Stimulated activated naive B cell treated with anti-CD40 and anti-IgM and Interleukin-4, amounts not matched to agents 10 μg/mL and 1 μg/mL and 100 μg/mL, for 72 hours (primary cell): ENCODE measurements around the gene ZNF438.

Experiments
- ATAC-seq, 2 donors: fragments of 150-1000 bp; cut with Tn5 transposase; replicated peaks; 2 replicates each; pipeline ENCODE4 v1.10.0; 2021; ENCODE audit warnings: moderate library complexity in 1 of 2
- DNase-seq: peaks from one replicate; pipeline ENCODE4 v3.0.0; 2021
- H3K27ac Mint-ChIP-seq: one replicate; pipeline ENCODE4 v1.8.0; 2022; ENCODE audit warnings: mild to moderate bottlenecking, mixed read lengths
- H3K27me3 Mint-ChIP-seq, 2 donors: one replicate each; pipeline ENCODE4 v1.8.0; 2022; ENCODE audit warnings: mixed read lengths in 2 of 2
- H3K36me3 Mint-ChIP-seq, 2 donors: one replicate each; pipeline ENCODE4 v1.8.0; 2022; ENCODE audit warnings: mixed read lengths in 2 of 2, mild to moderate bottlenecking in 1 of 2
- H3K4me1 Mint-ChIP-seq, 2 donors: one replicate each; pipeline ENCODE4 v1.8.0; 2022; ENCODE audit warnings: mixed read lengths in 2 of 2, mild to moderate bottlenecking in 1 of 2
- H3K4me3 Mint-ChIP-seq, 2 donors: one replicate each; pipeline ENCODE4 v1.8.0; 2022; ENCODE audit warnings: mild to moderate bottlenecking in 2 of 2, mixed read lengths in 2 of 2, moderate library complexity in 1 of 2
- H3K9me3 Mint-ChIP-seq, 2 donors: one replicate each; pipeline ENCODE4 v1.8.0; 2022; ENCODE audit warnings: mixed read lengths in 2 of 2, mild to moderate bottlenecking in 1 of 2

Gene ZNF438

DNA sequence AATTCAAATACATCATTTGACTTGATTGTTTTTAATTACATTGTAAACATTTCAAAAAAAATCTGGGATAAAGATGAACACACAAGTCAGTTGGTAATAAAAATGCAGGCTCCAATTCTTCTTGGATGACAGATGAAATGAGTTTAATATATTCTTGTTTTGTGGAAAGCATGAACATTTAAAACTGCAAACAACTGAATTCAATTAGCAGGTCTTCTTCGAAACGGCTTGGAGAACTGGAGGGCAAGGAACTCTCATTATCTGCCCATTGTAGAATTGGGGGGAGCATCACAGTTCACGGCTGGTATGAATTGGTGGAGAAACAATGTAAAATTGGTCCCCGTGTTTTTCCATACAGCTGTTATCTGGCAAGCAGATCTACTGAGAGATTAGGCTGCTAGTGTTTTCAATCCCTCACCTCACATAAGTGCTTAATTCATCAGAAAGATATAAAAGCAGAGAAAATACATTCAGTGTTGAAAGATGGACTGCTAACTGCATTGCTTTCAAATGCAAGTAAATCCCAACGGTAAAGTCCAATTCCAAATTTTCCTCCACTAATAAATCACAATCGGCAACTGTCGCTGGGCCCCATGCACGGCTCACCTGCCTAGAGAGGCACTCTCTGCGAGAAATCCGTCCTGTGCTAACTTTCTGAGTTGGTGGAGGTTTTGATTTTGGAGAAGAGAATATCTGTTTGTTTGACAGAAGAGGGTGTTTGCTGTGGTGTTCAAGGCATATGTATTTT lies 199.5 kb downstream of the ZNF438 start:
- Mint-ChIP-seq H3K4me3 (no peak overlapping the region), H3K27me3 (peaks cover 0 to 3% of the 10 kb centered on the region in 2 donors), H3K4me1 (no peaks in the 10 kb centered on the region), H3K36me3 (no peaks in the 10 kb centered on the region), H3K27ac (no peak overlapping the region), H3K9me3 (no peaks in the 10 kb centered on the region)
- no peak for DNase-seq
- no peak for ATAC-seq

GRCh38 chr10:30831426-30831825 lies 200.2 kb downstream of the ZNF438 start:
- peaks cover 0 to 7% of the 10 kb centered on the region in 2 donors for H3K27me3 Mint-ChIP-seq
- H3K4me1 Mint-ChIP-seq, result no peaks in the 10 kb centered on the region
- no peak overlapping the region for H3K4me3 Mint-ChIP-seq
- no peak for ATAC-seq
- H3K27ac Mint-ChIP-seq, result no peak overlapping the region
- DNase-seq, result no peak
- no peaks in the 10 kb centered on the region for H3K36me3 Mint-ChIP-seq
- no peaks in the 10 kb centered on the region for H3K9me3 Mint-ChIP-seq

- ATAC-seq (no peak), DNase-seq (no peak)
- no peak overlapping the region for H3K4me3 Mint-ChIP-seq
- H3K27me3 Mint-ChIP-seq, result peaks cover 0 to 11% of the 10 kb centered on the region in 2 donors
- no peak overlapping the region for H3K27ac Mint-ChIP-seq
- no peaks in the 10 kb centered on the region for H3K36me3 Mint-ChIP-seq
- H3K4me1 Mint-ChIP-seq, result no peaks in the 10 kb centered on the region
- H3K9me3 Mint-ChIP-seq, result peaks cover 0 to under 1% of the 10 kb centered on the region in 2 donors
These were observed 201.1 kb downstream of the ZNF438 start for GRCh38 chr10:30830315-30831230.

DNA sequence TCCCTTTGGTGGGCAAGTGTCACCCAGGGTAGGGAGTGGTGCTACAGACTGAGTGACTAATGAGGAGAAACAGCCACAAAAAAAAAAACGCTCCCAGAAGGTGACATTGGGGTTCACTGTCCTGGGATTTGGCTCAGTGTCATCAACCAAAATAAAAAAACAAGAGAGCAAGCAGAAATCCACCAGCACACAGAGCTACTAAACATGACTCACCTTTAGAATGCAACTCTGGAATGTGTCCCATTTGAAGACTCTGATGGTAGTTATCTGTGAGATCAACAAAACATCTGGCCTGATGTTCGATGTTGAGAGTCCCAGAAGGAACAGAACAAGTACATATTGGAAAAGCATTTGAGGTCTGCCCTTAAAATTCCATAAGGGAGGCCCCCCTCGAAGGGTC lies 201.8 kb downstream of the ZNF438 start:
- ATAC-seq, result no peak
- peaks cover 0 to 13% of the 10 kb centered on the region in 2 donors for H3K27me3 Mint-ChIP-seq
- no peak overlapping the region for H3K27ac Mint-ChIP-seq
- H3K4me3 Mint-ChIP-seq, result no peak overlapping the region
- no peaks in the 10 kb centered on the region for H3K4me1 Mint-ChIP-seq
- no peaks in the 10 kb centered on the region for H3K36me3 Mint-ChIP-seq
- peaks cover 0 to 2% of the 10 kb centered on the region in 2 donors for H3K9me3 Mint-ChIP-seq
- DNase-seq, result no peak

DNA sequence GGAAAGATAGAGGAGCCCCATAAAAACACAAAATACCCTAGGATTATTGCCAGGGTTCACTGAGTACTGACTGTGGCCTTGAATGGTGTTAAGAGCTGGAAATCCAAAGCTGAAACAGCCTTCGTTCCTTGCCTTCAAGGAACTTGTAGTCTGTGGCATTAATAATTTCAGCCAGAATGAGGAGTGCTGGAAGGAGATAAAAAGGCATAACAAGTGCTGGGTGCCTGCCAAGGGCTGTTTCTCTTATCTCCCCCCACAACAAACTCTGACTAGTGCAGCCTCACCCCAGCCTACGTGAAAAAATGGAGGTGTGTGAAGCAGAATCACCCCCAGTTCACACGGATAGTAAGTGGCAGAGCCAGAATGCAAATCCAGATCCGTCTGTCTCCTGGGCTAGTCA lies 203.0 kb downstream of the ZNF438 start:
- Mint-ChIP-seq H3K27ac (no peak overlapping the region), H3K27me3 (peaks cover 0 to 18% of the 10 kb centered on the region in 2 donors), H3K4me1 (no peaks in the 10 kb centered on the region), H3K36me3 (no peaks in the 10 kb centered on the region), H3K9me3 (peaks cover 0 to 2% of the 10 kb centered on the region in 2 donors), H3K4me3 (no peak overlapping the region)
- no peak for ATAC-seq
- no peak for DNase-seq

- Mint-ChIP-seq H3K27ac (no peak overlapping the region), H3K9me3 (peaks cover 0 to 2% of the 10 kb centered on the region in 2 donors), H3K36me3 (no peaks in the 10 kb centered on the region), H3K4me1 (no peaks in the 10 kb centered on the region), H3K4me3 (no peak overlapping the region), H3K27me3 (peaks cover 0 to 18% of the 10 kb centered on the region in 2 donors)
- ATAC-seq (no peak), DNase-seq (no peak)
These were observed 203.5 kb downstream of the ZNF438 start for GRCh38 chr10:30828164-30828563.

- ATAC-seq (no peak), DNase-seq (no peak)
- Mint-ChIP-seq H3K27me3 (peaks cover 0 to 18% of the 10 kb centered on the region in 2 donors), H3K27ac (no peak overlapping the region), H3K4me3 (no peak overlapping the region), H3K4me1 (no peaks in the 10 kb centered on the region), H3K36me3 (no peaks in the 10 kb centered on the region), H3K9me3 (peaks cover 0 to 2% of the 10 kb centered on the region in 2 donors)
These were observed 204.0 kb downstream of the ZNF438 start for GRCh38 chr10:30827531-30828120.

DNA sequence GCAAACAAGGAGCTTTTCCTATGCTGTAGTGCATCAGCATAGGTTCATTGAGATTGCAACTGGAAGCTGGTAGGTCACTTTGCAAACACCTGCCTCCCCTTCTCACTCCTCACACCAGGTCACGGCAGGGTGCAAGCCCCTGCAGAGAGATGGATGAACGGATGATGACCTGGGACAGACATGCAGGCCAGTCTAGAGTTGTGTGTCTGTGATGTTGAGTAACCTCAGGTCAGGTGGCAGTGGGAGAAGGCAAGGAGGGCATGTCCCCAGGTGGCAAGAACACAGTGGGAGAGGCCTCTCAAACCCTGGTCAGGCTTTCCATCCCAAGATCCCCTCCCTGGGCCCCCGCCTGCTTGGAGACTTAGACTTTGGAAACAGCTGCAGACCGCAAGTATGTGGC lies 205.0 kb downstream of the ZNF438 start:
- Mint-ChIP-seq H3K4me1 (no peaks in the 10 kb centered on the region), H3K36me3 (no peaks in the 10 kb centered on the region), H3K4me3 (no peak overlapping the region), H3K27me3 (peaks cover 0 to 18% of the 10 kb centered on the region in 2 donors), H3K27ac (no peak overlapping the region), H3K9me3 (peaks cover 0 to 2% of the 10 kb centered on the region in 2 donors)
- no peak for ATAC-seq
- no peak for DNase-seq

DNA sequence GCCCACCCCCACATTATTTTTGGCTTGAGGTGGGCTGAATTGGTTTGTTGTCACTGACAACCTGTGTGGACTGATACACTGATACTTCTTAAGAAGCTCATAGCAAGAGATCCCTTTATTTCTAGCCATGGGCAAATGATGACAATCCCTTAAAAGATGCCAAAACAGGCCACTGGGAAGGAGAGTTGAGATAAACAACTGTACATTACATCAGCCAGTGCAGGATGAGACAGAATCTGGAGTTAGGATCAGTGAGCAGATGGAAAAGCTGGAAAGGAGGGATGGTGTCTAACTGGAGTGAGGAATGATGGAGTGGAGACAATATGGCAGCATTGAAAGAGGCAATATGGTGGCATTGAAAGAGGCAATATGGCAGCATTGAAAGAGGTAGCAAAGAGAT lies 206.2 kb downstream of the ZNF438 start:
- no peak overlapping the region for H3K4me3 Mint-ChIP-seq
- DNase-seq (no peak), ATAC-seq (no peak)
- H3K27ac Mint-ChIP-seq, result no peak overlapping the region
- peaks cover 0 to 2% of the 10 kb centered on the region in 2 donors for H3K9me3 Mint-ChIP-seq
- no peaks in the 10 kb centered on the region for H3K4me1 Mint-ChIP-seq
- no peaks in the 10 kb centered on the region for H3K36me3 Mint-ChIP-seq
- H3K27me3 Mint-ChIP-seq, result peaks cover 0 to 18% of the 10 kb centered on the region in 2 donors

GRCh38 chr10:30825022-30825421 lies 206.6 kb downstream of the ZNF438 start:
- DNase-seq, result no peak
- Mint-ChIP-seq H3K27me3 (peaks cover 0 to 18% of the 10 kb centered on the region in 2 donors), H3K4me1 (no peaks in the 10 kb centered on the region), H3K9me3 (peaks cover 0 to 2% of the 10 kb centered on the region in 2 donors), H3K36me3 (no peaks in the 10 kb centered on the region), H3K27ac (no peak overlapping the region), H3K4me3 (no peak overlapping the region)
- ATAC-seq, result no peak

DNA sequence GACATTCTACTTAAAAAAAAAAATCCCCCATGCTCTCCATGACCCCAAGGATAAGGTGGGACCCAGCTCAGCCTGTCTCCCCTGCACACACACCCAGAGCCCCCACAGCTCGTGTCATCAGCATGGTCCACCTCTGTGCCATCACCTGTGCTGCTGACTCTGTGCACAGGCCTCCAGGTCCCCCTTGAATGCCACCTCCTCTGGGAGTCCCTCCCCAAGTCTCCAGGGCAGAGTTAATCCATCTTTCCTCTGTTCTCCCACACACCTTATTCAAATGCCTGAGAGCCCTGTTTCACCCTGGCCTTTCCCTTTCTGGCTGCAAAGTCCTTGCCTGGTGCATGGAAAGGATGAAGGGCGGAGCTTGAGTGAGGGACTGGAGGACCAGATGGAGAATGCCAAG lies 208.0 kb downstream of the ZNF438 start:
- Mint-ChIP-seq H3K36me3 (no peaks in the 10 kb centered on the region), H3K27me3 (peaks cover 0 to 18% of the 10 kb centered on the region in 2 donors), H3K4me1 (no peaks in the 10 kb centered on the region), H3K9me3 (peaks cover 0 to 2% of the 10 kb centered on the region in 2 donors), H3K4me3 (no peak overlapping the region), H3K27ac (no peak overlapping the region)
- no peak for ATAC-seq
- no peak for DNase-seq

GRCh38 chr10:30822693-30823465 lies 208.8 kb downstream of the ZNF438 start:
- H3K27me3 Mint-ChIP-seq, result peaks cover 0 to 18% of the 10 kb centered on the region in 2 donors
- no peak for ATAC-seq
- no peaks in the 10 kb centered on the region for H3K4me1 Mint-ChIP-seq
- H3K4me3 Mint-ChIP-seq, result no peak overlapping the region
- no peaks in the 10 kb centered on the region for H3K36me3 Mint-ChIP-seq
- no peak overlapping the region for H3K27ac Mint-ChIP-seq
- no peak for DNase-seq
- H3K9me3 Mint-ChIP-seq, result peaks cover 0 to 2% of the 10 kb centered on the region in 2 donors

GRCh38 chr10:30821994-30822692 lies 209.5 kb downstream of the ZNF438 start:
- Mint-ChIP-seq H3K4me1 (no peaks in the 10 kb centered on the region), H3K9me3 (peaks cover 0 to 2% of the 10 kb centered on the region in 2 donors), H3K27me3 (peaks cover 0 to 18% of the 10 kb centered on the region in 2 donors)

More at GRCh38 chr10:30821994-30822692, 209.5 kb downstream of the ZNF438 start:
- Mint-ChIP-seq H3K4me3 (no peak overlapping the region), H3K27ac (no peak overlapping the region), H3K36me3 (no peaks in the 10 kb centered on the region)
- no peak for DNase-seq
- no peak for ATAC-seq
